Measurements from ENCODE around the gene VSX1. TPM values are rescaled to one million over a fixed set of nuclear protein-coding genes. Genes with fewer than 3 reads are reported as not detected.
A peak's percentile ranks its signal among the peaks of the same experiment; 100 is the strongest.

VSX1 gene
- total and polyA plus RNA-seq, 9 of the 15 experiments (the other 6 are each of a cell fraction or from before 2014, with no cell fraction given) = not detected

- TF ChIP-seq REST (IDR thresholded peaks at IDR 0.05; ENCODE audit: borderline replicate concordance) = peak; percentile 67; the same call in 1 of the 2 replicates
- no peak for TF ChIP-seq REST (CRISPR knock-in tag; IDR thresholded peaks at IDR 0.05; ENCODE audit: low read depth)
- TF ChIP-seq TBP (optimal IDR thresholded peaks at IDR 0.05; ENCODE audit: low read depth, low read length) = no peak
- peak; percentile 82 for TF ChIP-seq DACH1 (IDR thresholded peaks at IDR 0.05; ENCODE audit: partially characterized antibody)
- 0 out of 2 replicates have a peak, but pooled peaks have one; percentile 36 for TF ChIP-seq GATA2 (CRISPR knock-in tag; IDR thresholded peaks at IDR 0.05)
- TF ChIP-seq RAD21 (CRISPR knock-in tag; conservative IDR thresholded peaks at IDR 0.05 in 1 of 2, IDR thresholded peaks at IDR 0.05 in 1 of 2) = peak; percentile 67 to 73
- TF ChIP-seq CTCF (IDR thresholded peaks at IDR 0.05 in 2 of 3, conservative IDR thresholded peaks at IDR 0.05 in 1 of 3; ENCODE audit: insufficient read depth in 2 of 3, low read depth in 1 of 3, low read length in 3 of 3) = peak; percentile 47 to 59 (median 58); a peak in 5 of 6 replicates
Measured at GRCh38 chr20:25065625-25066338, 16.2 kb downstream of the VSX1 start (continued).

Measured in K562 (cell line).